ENCODE data around the gene CDC5L. TPM values are rescaled to one million over a fixed set of nuclear protein-coding genes. Genes with fewer than 3 reads are reported as not detected.

The CDC5L gene
- total and polyA plus RNA-seq, 2 experiments from 2014 or later, result 17.1 to 20.3 TPM

GRCh38 chr6:44457596-44457995 is 70.1 kb downstream of the CDC5L start:
- H3K4me1 ChIP-seq (ENCODE audit: low read depth), result no peaks in the 10 kb centered on the region
- TF ChIP-seq, protein P1, sequence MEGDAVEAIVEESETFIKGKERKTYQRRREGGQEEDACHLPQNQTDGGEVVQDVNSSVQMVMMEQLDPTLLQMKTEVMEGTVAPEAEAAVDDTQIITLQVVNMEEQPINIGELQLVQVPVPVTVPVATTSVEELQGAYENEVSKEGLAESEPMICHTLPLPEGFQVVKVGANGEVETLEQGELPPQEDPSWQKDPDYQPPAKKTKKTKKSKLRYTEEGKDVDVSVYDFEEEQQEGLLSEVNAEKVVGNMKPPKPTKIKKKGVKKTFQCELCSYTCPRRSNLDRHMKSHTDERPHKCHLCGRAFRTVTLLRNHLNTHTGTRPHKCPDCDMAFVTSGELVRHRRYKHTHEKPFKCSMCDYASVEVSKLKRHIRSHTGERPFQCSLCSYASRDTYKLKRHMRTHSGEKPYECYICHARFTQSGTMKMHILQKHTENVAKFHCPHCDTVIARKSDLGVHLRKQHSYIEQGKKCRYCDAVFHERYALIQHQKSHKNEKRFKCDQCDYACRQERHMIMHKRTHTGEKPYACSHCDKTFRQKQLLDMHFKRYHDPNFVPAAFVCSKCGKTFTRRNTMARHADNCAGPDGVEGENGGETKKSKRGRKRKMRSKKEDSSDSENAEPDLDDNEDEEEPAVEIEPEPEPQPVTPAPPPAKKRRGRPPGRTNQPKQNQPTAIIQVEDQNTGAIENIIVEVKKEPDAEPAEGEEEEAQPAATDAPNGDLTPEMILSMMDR (IDR thresholded peaks at IDR 0.05; ENCODE audit: low read depth, low read length), result no peak

GRCh38 chr6:44458551-44458950 is 71.0 kb downstream of the CDC5L start:
- Histone ChIP-seq H3K4me3 (no peak overlapping the region), H3K4me1 (ENCODE audit: low read depth) (no peaks in the 10 kb centered on the region), H3K27ac (no peak overlapping the region), H3K27me3 (no peaks in the 10 kb centered on the region), H3K36me3 (no peaks in the 10 kb centered on the region), H3K9me3 (ENCODE audit: low read depth) (no peaks in the 10 kb centered on the region)
- TF ChIP-seq, protein P1 (IDR thresholded peaks at IDR 0.05; ENCODE audit: low read depth, low read length), result no peak
- no peak for DNase-seq (ENCODE audit: low read depth in 1 of 2, low spot score in 1 of 2)

More at GRCh38 chr6:44457596-44457995, 70.1 kb downstream of the CDC5L start:
- no peaks in the 10 kb centered on the region for H3K9me3 ChIP-seq (ENCODE audit: low read depth)
- H3K27me3 ChIP-seq, result no peaks in the 10 kb centered on the region
- no peaks in the 10 kb centered on the region for H3K36me3 ChIP-seq
- DNase-seq (ENCODE audit: low read depth in 1 of 2, low spot score in 1 of 2), result peak in 1 of 2 donors; percentile 78
- no peak overlapping the region for H3K4me3 ChIP-seq
- no peak overlapping the region for H3K27ac ChIP-seq

- no peak for DNase-seq (ENCODE audit: low read depth in 1 of 2, low spot score in 1 of 2)
- Histone ChIP-seq H3K4me1 (ENCODE audit: low read depth) (peaks cover 8% of the 10 kb centered on the region), H3K27me3 (no peaks in the 10 kb centered on the region)
Observed at GRCh38 chr6:44462335-44462734, 74.8 kb downstream of the CDC5L start.

GRCh38 chr6:44462797-44463727 is 75.6 kb downstream of the CDC5L start:
- DNase-seq (ENCODE audit: low read depth in 1 of 2, low spot score in 1 of 2), result no peak
- peaks cover 8% of the 10 kb centered on the region for H3K4me1 ChIP-seq (ENCODE audit: low read depth)
- TF ChIP-seq, protein P1 (IDR thresholded peaks at IDR 0.05; ENCODE audit: low read depth, low read length), result no peak
- H3K27ac ChIP-seq, result no peak overlapping the region
- H3K36me3 ChIP-seq, result no peaks in the 10 kb centered on the region
- no peaks in the 10 kb centered on the region for H3K9me3 ChIP-seq (ENCODE audit: low read depth)
- no peaks in the 10 kb centered on the region for H3K27me3 ChIP-seq
- H3K4me3 ChIP-seq, result no peak overlapping the region

More at GRCh38 chr6:44462335-44462734, 74.8 kb downstream of the CDC5L start:
- TF ChIP-seq, protein P1 (IDR thresholded peaks at IDR 0.05; ENCODE audit: low read depth, low read length), result no peak
- Histone ChIP-seq H3K4me3 (no peak overlapping the region), H3K36me3 (no peaks in the 10 kb centered on the region), H3K9me3 (ENCODE audit: low read depth) (no peaks in the 10 kb centered on the region), H3K27ac (no peak overlapping the region)

DNA sequence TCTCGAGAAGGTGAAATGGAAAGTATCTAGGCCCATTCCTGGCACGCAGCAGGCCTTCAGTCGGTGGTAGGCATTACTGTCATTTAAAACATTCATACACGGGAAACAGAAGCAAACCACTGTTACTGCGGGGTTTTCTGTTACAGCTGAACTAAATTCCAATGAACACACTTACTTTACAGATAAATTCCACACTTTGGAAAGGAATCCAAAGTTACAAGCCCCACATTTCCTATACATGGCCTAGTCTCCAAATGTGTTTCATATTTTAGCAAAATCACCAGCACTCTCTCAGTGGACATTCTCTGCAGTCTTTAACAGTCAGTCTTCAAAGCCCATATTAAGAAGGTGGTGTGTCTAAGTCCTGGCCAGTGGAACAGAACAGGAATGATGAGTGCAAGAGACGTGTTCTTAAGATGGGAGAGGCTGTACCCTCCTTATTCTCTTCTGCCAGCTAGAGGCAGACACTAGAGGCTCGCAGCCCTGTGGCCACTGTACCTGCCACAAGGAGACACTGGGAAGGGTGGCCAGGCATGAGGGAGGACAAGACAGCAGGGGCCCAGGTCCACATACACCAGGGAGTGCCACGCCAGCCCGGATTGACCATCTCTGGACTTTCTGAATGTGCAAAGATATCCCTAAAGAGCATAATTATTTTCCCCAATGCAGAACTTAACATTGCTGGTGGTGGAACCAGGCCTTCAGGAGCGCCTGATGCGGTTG is 76.4 kb downstream of the CDC5L start:
- Histone ChIP-seq H3K9me3 (ENCODE audit: low read depth) (no peaks in the 10 kb centered on the region), H3K36me3 (no peaks in the 10 kb centered on the region), H3K4me1 (ENCODE audit: low read depth) (peaks cover 8% of the 10 kb centered on the region), H3K4me3 (no peak overlapping the region), H3K27ac (peak overlapping the region; percentile 30), H3K27me3 (no peaks in the 10 kb centered on the region)
- TF ChIP-seq, protein P1 (IDR thresholded peaks at IDR 0.05; ENCODE audit: low read depth, low read length), result no peak
- no peak for DNase-seq (ENCODE audit: low read depth in 1 of 2, low spot score in 1 of 2)

Data from cardiac muscle cell (in vitro differentiated cells and primary cell).